MV-4-11 (cell line): ENCODE data around the gene IMPDH2.

Source experiments
- DNase-seq: peaks from one replicate; lab custom pipeline; 2025; lab: John Stamatoyannopoulos, UW

The IMPDH2 gene

DNA sequence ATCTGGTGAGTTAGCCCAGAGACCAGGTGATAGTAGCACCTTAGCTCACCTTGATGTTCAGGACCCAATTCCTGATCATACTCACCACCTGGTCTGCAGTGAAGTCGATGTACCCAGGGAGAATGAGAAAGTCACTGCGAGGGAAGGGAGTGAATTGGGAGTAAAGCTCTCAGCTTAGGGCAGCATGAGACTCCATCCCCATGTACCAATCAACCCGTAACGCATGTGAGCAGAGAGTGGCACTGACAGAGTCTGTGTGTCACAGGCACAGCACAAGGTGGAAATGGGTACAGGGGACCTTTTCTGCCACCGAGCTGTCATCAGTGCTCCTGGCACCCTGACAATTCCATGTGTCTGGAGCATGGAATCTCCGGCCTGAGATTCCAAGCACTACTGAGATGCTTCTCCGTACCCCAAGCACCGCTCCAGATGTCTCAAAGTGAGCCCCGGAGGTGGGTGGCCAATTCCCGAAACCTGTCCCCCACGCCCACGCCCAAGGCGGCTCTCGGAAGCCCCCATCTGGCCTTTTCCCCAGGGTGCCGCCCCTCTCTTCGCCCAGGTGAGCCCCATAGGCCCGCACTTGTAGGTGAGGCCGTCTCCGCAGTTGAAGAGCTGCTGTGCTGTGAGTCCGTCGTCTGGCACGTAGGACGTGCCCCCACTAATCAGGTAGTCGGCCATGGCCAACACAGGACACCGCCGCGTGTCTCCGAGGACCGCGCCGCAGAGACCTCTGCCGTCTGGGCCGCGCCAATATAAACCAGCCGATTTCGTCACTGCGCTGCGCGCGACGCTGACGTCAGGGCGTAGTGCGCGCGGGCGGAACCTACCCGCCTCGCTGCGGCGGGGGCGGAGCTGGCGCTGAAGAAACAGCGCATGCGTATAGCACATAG lies at the start of gene IMPDH2:
IMPDH2 (minus strand) TSS at position 726 of the 890 bp plus-strand sequence; CDS start at position 678, 48 bp downstream.
- peak; percentile 90 for DNase-seq

GRCh38 chr3:49076646-49077045 lies 47.4 kb upstream of the IMPDH2 start:
- no peak for DNase-seq

DNA sequence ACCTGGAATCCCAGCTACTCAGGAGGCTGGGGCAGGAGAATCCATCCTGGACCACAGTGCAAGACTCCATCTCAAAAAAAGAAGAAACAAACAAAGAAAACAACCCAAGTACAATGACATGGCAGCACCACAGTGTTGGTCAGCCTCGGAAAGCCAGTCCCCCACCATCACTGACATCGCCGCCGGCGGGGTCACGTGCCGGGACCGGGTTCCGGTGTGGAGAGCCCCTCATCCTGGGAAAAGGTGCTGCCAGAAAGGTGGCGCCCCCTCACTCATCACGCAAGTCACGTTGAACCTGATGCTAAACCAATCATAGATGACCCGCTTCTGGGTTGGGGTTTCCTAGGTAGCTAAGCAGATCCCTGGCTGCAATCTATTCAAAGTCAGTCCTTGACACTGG lies 46.9 kb upstream of the IMPDH2 start:
- no peak for DNase-seq

DNA sequence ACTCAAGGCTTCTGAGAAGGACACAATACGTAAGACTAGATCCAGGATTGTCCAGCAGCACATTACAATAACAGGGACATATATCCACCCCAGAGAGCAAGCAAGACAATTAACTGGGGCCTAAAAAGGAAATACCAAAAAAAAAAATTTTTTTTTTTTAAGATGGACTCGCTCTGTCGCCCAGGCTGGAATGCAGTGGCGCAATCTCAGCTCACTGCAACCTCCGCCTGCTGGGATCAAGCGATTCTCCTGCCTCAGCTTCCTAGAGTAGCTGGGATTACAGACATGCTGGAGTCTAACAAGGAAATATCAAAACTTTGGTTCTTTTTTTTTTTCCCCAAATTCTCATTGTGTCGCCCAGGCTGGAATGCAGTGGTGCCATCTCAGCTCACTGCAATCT lies 28.8 kb upstream of the IMPDH2 start:
- no peak for DNase-seq

GRCh38 chr3:49057268-49057667 lies 28.1 kb upstream of the IMPDH2 start:
- DNase-seq = no peak

- DNase-seq = no peak
Observed at GRCh38 chr3:49054344-49054862, 25.2 kb upstream of the IMPDH2 start.

- DNase-seq = peak; percentile 17
Observed at GRCh38 chr3:49053543-49053942, 24.3 kb upstream of the IMPDH2 start.

DNA sequence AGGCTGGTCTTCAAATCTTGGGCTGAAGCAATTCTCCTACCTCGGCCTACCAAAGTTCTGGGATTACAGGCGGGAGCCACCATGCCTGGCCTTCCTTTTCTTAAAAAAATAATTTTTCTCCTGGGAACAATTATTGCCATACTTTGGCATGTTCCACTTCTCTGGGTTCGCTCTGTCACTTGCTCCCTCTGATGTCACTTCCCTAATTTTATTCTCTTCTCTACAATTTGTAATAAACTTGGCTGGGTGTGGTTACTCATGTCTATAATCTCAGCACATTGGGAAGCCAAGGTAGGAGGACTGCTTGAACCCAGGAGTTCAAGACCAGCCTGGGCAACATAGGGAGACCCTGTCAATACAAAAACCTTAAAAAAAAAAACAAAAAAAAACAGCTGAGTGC lies 6.1 kb upstream of the IMPDH2 start:
- peak; percentile 12 for DNase-seq

- DNase-seq = no peak
Observed at GRCh38 chr3:49034650-49035049, 5.5 kb upstream of the IMPDH2 start.

GRCh38 chr3:49032646-49033304 lies 3.6 kb upstream of the IMPDH2 start:
- DNase-seq = no peak

DNA sequence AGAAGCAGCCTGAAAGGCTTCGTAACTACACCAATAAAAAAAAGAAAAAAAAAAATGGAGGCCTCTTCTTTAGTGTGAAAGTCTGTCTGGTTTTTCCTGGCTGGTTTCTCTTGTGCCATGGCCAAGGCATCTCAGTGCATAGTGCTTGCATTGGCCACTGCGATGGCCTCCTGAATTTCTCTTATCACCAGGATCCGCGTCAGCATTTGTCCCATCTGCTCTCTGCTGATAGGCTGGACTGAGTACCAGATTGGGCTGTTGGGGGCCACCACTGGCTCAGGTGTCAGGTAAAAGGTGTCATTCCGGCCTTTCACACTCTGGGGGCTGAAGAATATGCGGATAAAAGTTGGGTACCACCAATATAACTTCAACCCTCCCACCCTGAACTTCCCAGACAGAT lies 1.1 kb upstream of the IMPDH2 start:
- no peak for DNase-seq

GRCh38 chr3:49029563-49029884 lies 326 bp upstream of the IMPDH2 start:
- no peak for DNase-seq

GRCh38 chr3:49028298-49028672 lies 913 bp downstream of the IMPDH2 start:
- no peak for DNase-seq

DNA sequence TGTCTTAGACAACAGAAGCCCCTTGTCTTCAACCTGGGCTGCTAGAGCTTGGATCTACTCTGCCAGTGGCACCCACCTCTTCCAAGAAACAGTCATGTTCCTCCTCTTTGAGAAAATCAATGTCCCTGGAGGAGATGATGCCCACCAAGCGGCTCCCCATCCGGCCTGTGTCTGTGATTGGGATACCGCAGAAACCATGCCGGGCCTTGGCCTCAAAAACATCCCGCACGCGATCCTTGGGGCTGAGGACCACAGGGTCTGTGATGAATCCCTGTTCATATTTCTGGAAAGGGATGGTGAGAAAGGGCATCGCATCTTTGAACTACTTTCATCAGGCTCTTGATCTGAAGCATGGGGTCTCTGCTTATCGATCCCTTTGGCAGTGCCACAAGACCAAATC lies 1.6 kb downstream of the IMPDH2 start:
- no peak for DNase-seq

- no peak for DNase-seq
Observed at GRCh38 chr3:49026536-49026935, 2.7 kb downstream of the IMPDH2 start.

DNA sequence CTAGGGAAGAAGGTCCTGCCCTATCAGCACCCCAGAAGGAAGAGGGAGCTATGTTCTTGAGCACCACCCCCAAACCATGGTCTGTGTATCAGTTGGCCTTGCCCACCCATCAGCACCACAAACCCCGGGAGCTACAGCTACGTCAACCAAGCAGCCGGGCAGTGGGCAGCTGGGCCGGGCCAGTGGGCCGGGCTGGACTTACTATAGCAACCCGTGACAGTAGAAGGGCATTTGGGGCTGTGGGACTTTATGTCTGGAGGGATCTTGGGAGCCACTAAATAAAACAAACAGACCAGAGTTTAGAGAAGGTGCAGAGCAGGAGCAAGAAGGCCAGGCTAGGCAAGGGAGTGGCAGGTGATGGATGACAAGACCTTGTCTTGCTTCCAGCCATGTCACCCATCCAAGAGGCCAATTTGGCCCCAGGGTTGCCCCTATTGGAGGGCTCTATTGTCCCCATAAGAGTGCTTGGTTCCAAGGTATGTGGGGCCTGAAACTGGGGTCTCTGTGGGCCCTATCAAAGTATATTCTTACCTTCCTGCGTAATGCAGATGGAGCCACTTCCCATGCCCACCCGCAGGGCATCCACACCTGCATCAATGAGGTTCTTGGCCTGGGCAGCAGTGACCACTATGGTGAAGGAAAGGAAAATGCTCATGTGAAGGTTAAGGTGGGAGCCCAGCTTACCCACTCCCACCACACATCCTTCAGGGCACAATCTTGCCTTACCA lies 3.2 kb downstream of the IMPDH2 start:
- no peak for DNase-seq

GRCh38 chr3:49025005-49025792 lies 4.0 kb downstream of the IMPDH2 start:
- DNase-seq = peak; percentile 59

- no peak for DNase-seq
Observed at GRCh38 chr3:49024449-49024848, 4.7 kb downstream of the IMPDH2 start.

GRCh38 chr3:49023775-49024174 lies 5.4 kb downstream of the IMPDH2 start:
- no peak for DNase-seq

GRCh38 chr3:49022688-49023171 lies 6.5 kb downstream of the IMPDH2 start:
- DNase-seq = peak; percentile 18

GRCh38 chr3:49021813-49022687 lies 7.1 kb downstream of the IMPDH2 start, which contains the start of gene NDUFAF3:
NDUFAF3 (plus strand) TSS chr3:49022121; CDS start chr3:49022145, 24 bp downstream.
- peak; percentile 83 for DNase-seq
